ENCODE data around the gene BLM.
"Not testable (repeated sequence)": the region's sequence is repeated elsewhere in the genome, so short reads cannot be mapped to it uniquely, and the experiment has no call there.

The BLM gene

GRCh38 chr15:90740545-90740944, 23.4 kb downstream of the BLM start:
- FAIRE-seq: not testable (repeated sequence)

- FAIRE-seq: no peak
Measured at GRCh38 chr15:90742087-90742486, 24.9 kb downstream of the BLM start.

GRCh38 chr15:90743407-90743806, 26.3 kb downstream of the BLM start:
- no peak for FAIRE-seq

- FAIRE-seq: no peak
Measured at GRCh38 chr15:90744759-90745402, 27.7 kb downstream of the BLM start.

GRCh38 chr15:90749754-90750153, 32.6 kb downstream of the BLM start:
- FAIRE-seq: no peak

GRCh38 chr15:90750186-90750585, 33.0 kb downstream of the BLM start:
- no peak for FAIRE-seq

- no peak for FAIRE-seq
Measured at GRCh38 chr15:90751300-90751825, 34.2 kb downstream of the BLM start.

GRCh38 chr15:90756916-90757315, 39.8 kb downstream of the BLM start:
- no peak for FAIRE-seq

- FAIRE-seq: no peak
Measured at GRCh38 chr15:90757461-90757860, 40.3 kb downstream of the BLM start.

- no peak for FAIRE-seq
Measured at GRCh38 chr15:90760661-90761232, 43.6 kb downstream of the BLM start.

GRCh38 chr15:90761629-90762028, 44.5 kb downstream of the BLM start:
- no peak for FAIRE-seq

- no peak for FAIRE-seq
Measured at GRCh38 chr15:90762109-90762508, 45.0 kb downstream of the BLM start.

- FAIRE-seq: no peak
Measured at GRCh38 chr15:90763366-90764099, 46.4 kb downstream of the BLM start.

GRCh38 chr15:90765531-90765930, 48.4 kb downstream of the BLM start:
- no peak for FAIRE-seq

- FAIRE-seq: no peak
Measured at GRCh38 chr15:90765966-90766365, 48.8 kb downstream of the BLM start.

- no peak for FAIRE-seq
Measured at GRCh38 chr15:90769375-90769774, 52.2 kb downstream of the BLM start.

- no peak for FAIRE-seq
Measured at GRCh38 chr15:90773485-90773884, 56.3 kb downstream of the BLM start.

- FAIRE-seq: no peak
Measured at GRCh38 chr15:90774731-90775514, 57.8 kb downstream of the BLM start.

- FAIRE-seq: no peak
Measured at GRCh38 chr15:90780916-90781315, 63.8 kb downstream of the BLM start.

- no peak for FAIRE-seq
Measured at GRCh38 chr15:90782442-90782841, 65.3 kb downstream of the BLM start.

GRCh38 chr15:90787881-90788280, 70.7 kb downstream of the BLM start:
- FAIRE-seq: no peak

GRCh38 chr15:90789462-90789861, 72.3 kb downstream of the BLM start:
- FAIRE-seq: no peak

- FAIRE-seq: no peak
Measured at GRCh38 chr15:90790057-90790456, 72.9 kb downstream of the BLM start.

Measured in colon (tissue), 2 donors.